ENCODE results near the gene SLC41A1. TPM values are rescaled to one million over a fixed set of nuclear protein-coding genes. Genes with fewer than 3 reads are reported as not detected.

The SLC41A1 gene
- total and polyA plus RNA-seq, 8 donors = 8.2 to 46.2 (median 16.2) TPM

DNA sequence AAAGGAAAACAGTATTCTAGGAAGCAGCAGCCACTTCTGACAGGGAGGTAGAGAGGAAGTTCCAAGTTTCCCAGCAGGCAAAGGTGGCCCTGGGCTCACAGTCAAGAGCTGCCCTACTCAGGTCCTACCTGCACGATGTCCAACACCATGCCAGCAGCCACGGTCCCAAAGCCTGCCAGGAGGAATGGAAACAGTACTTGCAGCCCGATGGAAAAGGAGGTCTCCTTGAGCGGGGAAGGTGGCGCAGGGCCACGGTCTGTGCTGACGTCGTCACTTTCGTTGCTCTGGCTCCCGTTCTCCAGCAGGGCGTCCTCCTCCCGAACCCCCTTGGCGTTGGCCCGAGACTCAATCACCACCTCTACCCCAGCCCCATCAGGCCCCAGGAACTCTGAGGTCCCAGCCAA, 3.1 kb downstream of the SLC41A1 start:
- Histone ChIP-seq H3K9me3 (no peaks in the 10 kb centered on the region), H3K4me1 (peaks cover 55 to 84% (median 77%) of the 10 kb centered on the region in 4 donors), H3K4me3 (peak overlapping the region in 2 of 4 donors; percentile 13 to 82), H3K36me3 (peaks cover 0 to 23% (median 17%) of the 10 kb centered on the region in 4 donors), H3K27me3 (no peaks in the 10 kb centered on the region), H3K27ac (no peak overlapping the region)
- intact Hi-C loops (cut with DNase I; ENCODE audit: low total_unique reads) = no loop called here
- WGBS, 5 donors = 78 to 87% (median 84%) methylated on average over 14 of the region's 14 CpGs
- TF ChIP-seq POLR2AphosphoS5 (IDR thresholded peaks at IDR 0.05) (no peak), EP300 (IDR thresholded peaks at IDR 0.05) (no peak), POLR2A (IDR thresholded peaks at IDR 0.05) (no peak)
- TF ChIP-seq, protein P1, sequence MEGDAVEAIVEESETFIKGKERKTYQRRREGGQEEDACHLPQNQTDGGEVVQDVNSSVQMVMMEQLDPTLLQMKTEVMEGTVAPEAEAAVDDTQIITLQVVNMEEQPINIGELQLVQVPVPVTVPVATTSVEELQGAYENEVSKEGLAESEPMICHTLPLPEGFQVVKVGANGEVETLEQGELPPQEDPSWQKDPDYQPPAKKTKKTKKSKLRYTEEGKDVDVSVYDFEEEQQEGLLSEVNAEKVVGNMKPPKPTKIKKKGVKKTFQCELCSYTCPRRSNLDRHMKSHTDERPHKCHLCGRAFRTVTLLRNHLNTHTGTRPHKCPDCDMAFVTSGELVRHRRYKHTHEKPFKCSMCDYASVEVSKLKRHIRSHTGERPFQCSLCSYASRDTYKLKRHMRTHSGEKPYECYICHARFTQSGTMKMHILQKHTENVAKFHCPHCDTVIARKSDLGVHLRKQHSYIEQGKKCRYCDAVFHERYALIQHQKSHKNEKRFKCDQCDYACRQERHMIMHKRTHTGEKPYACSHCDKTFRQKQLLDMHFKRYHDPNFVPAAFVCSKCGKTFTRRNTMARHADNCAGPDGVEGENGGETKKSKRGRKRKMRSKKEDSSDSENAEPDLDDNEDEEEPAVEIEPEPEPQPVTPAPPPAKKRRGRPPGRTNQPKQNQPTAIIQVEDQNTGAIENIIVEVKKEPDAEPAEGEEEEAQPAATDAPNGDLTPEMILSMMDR (IDR thresholded peaks at IDR 0.05) = no peak
- DNase-seq = no peak

DNA sequence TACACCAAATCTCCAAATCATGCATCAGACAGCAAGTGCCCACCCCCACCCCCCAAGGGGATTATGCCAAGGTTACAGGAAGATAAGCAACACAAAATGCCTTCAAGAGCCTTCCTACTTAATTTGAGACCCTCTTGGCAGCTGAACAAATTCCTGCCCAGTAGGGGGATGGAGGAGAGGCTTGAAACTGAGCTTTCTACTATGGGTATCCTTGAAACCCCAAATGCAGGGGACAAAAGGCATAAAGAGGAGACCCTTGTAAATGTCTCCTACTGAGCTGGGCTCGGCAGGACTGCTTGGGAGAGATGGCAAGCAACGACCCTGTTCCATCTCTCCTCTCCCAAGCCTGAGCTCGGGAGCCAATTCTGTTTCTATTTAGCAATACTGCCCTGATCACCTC, 3.5 kb downstream of the SLC41A1 start:
- H3K4me1 ChIP-seq = peaks cover 53 to 85% (median 79%) of the 10 kb centered on the region in 4 donors
- H3K27me3 ChIP-seq = no peaks in the 10 kb centered on the region
- peaks cover 0 to 23% (median 17%) of the 10 kb centered on the region in 4 donors for H3K36me3 ChIP-seq
- no peaks in the 10 kb centered on the region for H3K9me3 ChIP-seq
- WGBS, 5 donors = 38 to 88% (median 50%) methylated on average over 3 of the region's 3 CpGs
- peak overlapping the region in 2 of 4 donors; percentile 13 to 82 for H3K4me3 ChIP-seq
- TF ChIP-seq POLR2A (IDR thresholded peaks at IDR 0.05) = no peak
- no peak for TF ChIP-seq EP300 (IDR thresholded peaks at IDR 0.05)
- no peak for TF ChIP-seq POLR2AphosphoS5 (IDR thresholded peaks at IDR 0.05)
- TF ChIP-seq, protein P1 (IDR thresholded peaks at IDR 0.05) = no peak
- DNase-seq = no peak
- intact Hi-C loops (cut with DNase I; ENCODE audit: low total_unique reads) = no loop called here
- no peak overlapping the region for H3K27ac ChIP-seq

DNA sequence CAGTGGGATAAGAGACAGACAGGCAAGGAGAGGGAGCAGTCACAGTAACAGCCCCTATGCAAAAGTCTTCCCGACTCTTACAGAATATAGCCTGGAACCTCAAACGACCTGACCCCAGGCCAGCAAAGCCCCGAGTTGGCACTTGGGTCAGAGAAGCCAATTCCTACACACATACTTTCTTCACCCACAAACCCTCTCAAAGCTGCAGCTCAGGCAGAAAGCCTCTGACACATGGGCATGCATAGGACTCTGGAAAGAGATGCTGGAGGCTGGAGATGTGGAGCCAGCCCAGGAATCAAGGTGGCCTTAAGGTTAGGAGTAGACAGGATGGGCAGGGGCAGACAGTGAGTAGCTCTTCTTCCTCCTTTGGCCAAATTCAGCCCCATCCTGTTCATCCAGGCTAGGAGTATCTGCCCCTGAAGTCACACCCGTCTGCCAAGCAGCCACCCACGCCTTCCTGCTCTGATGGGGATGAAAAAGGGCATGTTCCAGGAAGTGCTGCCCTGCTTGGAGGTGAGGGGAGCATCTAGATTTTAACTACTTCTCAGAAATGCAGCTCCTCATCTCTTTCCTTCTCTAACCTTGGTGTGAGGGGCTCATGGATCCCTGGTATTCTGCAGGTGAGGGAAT, 7.8 kb downstream of the SLC41A1 start:
- no peaks in the 10 kb centered on the region for H3K27me3 ChIP-seq
- peaks cover 9 to 22% (median 18%) of the 10 kb centered on the region in 4 donors for H3K36me3 ChIP-seq
- 42 to 59% (median 46%) methylated on average over 5 of the region's 5 CpGs for WGBS, 5 donors
- TF ChIP-seq EP300 (IDR thresholded peaks at IDR 0.05) (no peak), POLR2AphosphoS5 (IDR thresholded peaks at IDR 0.05) (no peak), POLR2A (IDR thresholded peaks at IDR 0.05) (no peak)
- TF ChIP-seq, protein P1 (IDR thresholded peaks at IDR 0.05) = no peak
- intact Hi-C loops (cut with DNase I; ENCODE audit: low total_unique reads) = no loop called here
- peaks cover 49 to 93% (median 72%) of the 10 kb centered on the region in 4 donors for H3K4me1 ChIP-seq
- H3K4me3 ChIP-seq = no peak overlapping the region
- H3K9me3 ChIP-seq = no peaks in the 10 kb centered on the region
- H3K27ac ChIP-seq = peak overlapping the region in 3 of 5 donors; percentile 12 to 18 (median 17)
- no peak for DNase-seq

DNA sequence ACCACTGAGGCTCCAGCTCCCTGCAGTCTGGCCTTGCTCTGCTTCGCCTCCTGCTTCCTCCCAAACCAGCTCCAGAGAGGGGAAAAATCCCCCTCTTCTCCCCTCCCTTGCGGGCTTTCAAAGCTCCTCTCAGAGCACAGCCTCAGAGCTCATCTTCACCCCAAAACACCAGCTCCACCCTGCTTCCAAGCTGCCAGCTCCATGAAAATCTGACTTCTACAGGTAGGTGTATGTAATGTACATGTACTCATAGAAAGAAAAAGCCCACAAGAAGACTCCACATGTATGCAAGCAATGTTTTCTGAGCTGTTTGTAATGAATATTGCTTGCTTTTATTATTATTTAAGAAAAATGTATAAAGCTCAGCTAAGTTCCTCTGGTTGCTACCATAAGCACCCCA, 8.4 kb downstream of the SLC41A1 start:
- no peak overlapping the region for H3K4me3 ChIP-seq
- H3K4me1 ChIP-seq = peaks cover 47 to 92% (median 70%) of the 10 kb centered on the region in 4 donors
- no peaks in the 10 kb centered on the region for H3K27me3 ChIP-seq
- intact Hi-C loops (cut with DNase I; ENCODE audit: low total_unique reads) = no loop called here
- 83 to 100% (median 96%) methylated on average over 1 to 2 of the region's 2 CpGs for WGBS, 5 donors
- no peaks in the 10 kb centered on the region for H3K9me3 ChIP-seq
- H3K27ac ChIP-seq = peak overlapping the region in 2 of 5 donors; percentile 5 to 17
- DNase-seq = no peak
- TF ChIP-seq POLR2AphosphoS5 (IDR thresholded peaks at IDR 0.05) (no peak), POLR2A (IDR thresholded peaks at IDR 0.05) (no peak), EP300 (IDR thresholded peaks at IDR 0.05) (no peak)
- TF ChIP-seq, protein P1 (IDR thresholded peaks at IDR 0.05) = no peak
- H3K36me3 ChIP-seq = peaks cover 14 to 23% (median 18%) of the 10 kb centered on the region in 4 donors
